Measurements from ENCODE around the gene MGAT4B.
"Not testable (repeated sequence)": the region's sequence is repeated elsewhere in the genome, so short reads cannot be mapped to it uniquely, and the experiment has no call there.

The MGAT4B gene

DNA sequence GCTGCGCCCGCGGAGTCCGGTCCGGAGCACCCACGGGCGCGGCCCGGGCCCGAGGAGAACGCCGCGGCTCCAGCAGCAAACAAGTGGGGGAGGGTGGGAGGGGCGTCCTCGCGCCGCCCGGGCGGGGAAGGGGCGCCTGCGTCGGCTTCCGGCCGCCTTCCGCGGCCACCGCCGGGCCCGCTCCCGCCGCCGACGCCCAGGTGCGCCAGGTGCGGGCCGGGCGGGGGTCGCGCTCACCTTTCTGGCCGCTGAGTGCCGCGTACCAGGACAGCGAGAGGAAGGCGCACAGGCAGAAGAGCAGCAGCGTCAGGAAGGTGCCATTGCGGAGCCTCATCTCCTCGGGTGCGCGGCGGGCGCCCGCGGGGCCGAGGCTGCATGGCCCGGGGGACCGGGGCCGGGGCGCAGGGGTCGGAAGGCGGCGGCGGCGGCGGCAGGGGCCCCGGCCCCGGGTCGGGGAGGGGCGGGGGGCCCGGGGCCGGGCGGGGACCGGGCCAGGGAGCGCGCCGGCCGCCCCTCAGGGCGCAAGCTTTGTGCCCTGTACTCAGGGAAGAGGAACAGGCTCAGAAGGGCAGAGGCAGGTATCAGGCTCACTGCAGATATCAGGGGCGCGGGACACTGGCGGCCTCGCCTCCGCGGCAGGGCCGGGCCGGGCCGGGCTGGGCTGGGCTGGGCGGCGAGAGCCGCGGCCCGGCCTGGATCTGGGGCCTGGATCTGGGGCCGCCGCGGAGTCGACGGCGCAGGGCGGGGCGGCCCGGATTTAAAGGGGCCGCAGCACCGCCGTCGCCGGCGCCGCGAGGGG is at the start of gene MGAT4B:
MGAT4B (minus strand) TSS at position 617 of the 799 bp plus-strand sequence; CDS start at position 334, 283 bp downstream.
- DNase-seq: peak; percentile 71

DNA sequence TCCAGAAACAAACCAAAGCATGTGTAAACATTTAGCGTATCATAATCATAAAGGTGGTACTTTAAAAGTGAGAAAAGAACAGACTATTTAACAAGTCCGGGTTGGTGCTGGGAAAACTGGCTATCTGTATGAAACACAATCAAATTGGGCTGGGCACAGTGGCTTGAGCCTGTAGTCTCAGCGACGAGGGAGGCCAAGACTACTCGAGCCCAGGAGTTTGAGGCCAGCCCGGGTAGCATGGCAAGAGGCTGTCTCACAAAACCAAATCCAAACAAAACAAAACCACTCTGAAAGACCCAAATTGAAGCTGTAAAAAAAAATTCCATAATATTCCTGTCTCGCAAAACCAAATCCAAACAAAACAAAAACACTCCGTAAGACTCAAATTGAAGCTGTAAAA is 47.7 kb upstream of the MGAT4B start:
- DNase-seq: no peak

DNA sequence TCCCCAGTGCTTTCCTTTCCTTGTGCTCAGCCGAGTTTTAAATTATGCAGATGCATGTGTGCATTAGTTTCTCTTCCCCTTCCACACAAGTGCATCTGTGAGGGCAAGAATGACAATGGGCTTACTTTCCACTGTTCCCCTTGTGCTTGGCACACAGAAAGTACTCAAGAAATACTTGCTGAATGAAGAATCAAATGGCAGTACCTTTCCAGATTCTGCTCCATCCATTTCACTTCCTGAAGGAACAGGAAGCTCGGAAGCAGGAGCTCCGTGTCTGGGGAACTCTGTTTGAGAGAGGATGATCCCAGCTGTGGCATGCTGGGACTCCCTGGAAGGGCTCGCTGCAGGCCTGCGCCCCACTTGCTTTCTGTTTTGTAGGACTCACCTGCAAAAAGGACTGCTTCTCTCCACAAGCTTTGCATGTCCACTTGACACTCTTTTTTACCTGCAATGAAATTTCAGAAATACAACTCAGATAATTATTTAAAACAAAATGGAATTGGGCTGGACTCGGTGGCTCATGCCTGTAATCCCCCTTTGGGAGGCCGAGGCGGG is 46.4 kb upstream of the MGAT4B start:
- no peak for DNase-seq

GRCh38 chr5:179841621-179842020 is 35.0 kb upstream of the MGAT4B start:
- no peak for DNase-seq

DNA sequence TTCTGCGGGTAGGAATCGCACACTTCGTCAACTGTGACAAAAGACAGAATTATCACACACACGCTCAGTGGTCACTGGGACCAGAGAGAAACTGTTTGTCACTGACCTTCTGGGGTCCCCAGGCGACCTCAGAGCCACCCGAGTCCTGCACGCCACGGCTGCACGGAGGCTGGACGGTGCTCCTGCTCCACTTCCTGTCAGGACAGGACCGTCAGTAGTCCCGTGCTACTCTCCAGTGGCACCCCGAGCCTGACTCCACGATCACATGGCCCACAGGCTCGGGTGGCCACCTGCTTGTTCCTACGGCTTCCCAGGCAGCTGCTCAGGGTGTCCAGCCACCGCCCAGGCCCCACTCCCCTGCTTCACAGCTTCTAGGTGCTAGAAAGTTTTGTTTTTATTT is 34.1 kb upstream of the MGAT4B start:
- no peak for DNase-seq

DNA sequence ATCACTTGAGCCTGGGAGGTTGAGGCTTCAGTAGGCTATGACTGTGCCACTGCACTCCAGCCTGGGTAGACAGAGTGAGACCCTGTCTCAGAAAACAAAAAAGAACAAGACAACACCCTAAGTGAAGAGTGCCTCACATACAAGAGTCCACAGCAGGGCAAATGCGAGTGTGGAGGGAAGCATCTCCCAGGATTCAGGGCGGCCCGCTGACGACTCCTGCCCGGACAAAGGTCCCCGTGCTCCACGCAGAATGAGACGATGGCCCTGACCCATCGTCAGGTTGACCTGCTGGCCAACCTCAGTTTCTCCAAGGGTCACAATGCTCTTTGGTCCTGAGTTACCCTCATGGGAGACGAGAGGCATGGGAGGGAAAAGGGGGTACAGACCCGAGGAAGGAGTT is 33.7 kb upstream of the MGAT4B start:
- DNase-seq: no peak

DNA sequence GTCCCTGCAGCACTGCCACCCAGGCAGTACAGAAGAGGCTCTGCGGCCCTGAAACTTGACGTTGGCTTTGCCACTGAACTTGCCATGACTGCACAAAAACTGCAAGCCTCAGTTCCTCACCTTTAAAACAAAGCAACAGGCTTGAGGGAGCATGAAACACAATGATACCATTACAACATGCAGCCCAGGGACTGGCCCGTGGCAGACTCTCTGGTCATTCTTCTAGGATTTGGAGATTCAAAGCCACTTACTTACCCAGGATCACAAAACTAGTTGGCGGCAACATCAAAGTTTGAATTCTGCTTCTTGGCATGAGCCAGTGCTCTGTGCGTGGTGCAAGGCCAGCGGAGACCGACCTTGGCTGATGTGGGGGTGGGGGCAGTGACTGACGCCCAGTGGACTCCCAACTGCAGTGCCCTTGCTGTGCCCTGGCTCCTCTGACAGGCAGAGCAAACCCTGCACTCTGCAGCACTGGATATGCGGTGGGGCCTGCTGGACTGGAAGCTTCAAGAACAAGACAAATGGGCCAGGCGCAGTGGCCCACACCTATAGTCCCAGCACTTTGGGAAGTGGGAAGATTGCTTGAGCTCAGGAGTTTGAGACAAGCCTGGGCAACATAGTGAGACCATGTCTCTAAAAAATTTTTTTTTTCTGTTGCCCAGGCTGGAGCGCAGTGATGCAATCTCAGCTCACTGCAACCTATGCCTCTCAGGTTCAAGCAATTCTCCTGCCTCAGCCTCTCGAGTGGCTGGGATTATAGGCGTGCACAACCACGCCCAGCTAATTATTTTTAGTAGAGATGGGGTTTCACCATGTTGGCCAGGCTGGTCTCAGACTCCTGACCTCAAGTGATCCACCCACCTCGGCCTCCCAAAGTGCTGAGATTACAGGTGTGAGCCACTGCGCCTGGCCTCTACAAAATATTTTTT is 32.9 kb upstream of the MGAT4B start:
- no peak for DNase-seq

DNA sequence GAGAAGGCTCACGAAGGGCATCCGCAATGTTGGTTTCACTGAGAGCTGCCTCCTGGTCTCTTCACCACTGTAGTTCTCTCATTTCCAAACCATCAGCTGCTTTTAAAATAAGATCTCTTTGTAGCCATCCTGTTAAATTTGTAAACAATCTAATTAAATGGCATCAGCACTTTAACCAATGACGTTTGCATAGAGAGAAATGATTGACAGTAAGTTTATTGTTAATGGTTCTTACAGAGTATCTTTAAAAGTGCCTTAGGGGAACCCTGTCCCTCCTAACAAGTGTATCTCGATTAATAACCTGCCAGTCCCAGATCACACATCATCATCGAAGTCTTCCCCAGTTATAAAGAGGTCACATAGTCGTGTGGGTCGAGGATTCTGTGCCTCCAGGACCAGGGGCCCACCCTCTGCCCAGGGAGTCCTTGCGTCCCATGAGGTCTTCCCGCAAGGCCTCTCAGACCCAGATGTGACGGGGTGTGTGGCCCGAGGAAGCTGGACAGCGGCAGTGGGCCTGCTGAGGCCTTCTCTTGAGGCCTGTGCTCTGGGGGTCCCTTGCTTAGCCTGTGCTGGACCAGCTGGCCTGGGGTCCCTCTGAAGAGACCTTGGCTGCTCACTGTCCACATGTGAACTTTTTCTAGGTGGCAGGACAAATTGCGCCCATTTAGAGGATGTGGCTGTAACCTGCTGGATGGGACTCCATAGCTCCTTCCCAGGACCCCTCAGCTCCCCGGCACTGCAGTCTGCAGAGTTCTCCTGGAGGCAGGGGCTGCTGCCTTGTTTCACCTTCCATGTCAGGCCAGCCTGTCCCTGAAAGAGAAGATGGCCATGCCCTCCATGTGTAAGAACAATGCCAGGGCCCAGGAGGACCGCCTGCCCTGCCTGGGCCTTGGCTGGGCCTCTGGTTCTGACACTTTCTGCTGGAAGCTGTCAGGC is 30.7 kb upstream of the MGAT4B start:
- DNase-seq: no peak

DNA sequence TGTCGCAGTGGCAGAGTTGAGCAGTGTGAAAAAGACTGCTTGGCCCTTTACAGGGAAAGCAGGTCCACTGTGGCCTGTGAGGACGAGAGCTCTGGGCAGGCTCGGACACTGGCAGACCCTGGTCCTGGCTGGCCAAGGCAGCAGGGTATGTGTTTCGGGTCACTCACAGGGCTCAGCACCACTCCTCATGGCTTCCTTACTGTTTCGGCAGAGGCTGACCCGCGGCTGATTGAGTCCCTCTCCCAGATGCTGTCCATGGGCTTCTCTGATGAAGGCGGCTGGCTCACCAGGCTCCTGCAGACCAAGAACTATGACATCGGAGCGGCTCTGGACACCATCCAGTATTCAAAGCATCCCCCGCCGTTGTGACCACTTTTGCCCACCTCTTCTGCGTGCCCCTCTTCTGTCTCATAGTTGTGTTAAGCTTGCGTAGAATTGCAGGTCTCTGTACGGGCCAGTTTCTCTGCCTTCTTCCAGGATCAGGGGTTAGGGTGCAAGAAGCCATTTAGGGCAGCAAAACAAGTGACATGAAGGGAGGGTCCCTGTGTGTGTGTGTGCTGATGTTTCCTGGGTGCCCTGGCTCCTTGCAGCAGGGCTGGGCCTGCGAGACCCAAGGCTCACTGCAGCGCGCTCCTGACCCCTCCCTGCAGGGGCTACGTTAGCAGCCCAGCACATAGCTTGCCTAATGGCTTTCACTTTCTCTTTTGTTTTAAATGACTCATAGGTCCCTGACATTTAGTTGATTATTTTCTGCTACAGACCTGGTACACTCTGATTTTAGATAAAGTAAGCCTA is 29.8 kb upstream of the MGAT4B start:
- DNase-seq: peak; percentile 68

DNA sequence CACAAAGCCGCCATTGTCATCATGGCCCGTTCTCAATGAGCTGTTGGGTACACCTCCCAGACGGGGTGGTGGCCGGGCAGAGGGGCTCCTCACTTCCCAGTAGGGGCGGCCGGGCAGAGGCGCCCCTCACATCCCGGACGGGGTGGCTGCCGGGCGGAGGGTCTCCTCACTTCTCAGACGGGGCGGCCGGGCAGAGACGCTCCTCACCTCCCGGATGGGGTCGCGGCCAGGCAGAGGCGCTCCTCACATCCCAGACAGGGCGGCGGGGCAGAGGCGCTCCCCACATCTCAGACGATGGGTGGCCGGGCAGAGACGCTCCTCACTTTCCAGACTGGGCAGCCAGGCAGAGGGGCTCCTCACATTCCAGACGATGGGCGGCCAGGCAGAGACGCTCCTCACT is 28.2 kb upstream of the MGAT4B start:
- not testable (repeated sequence) for DNase-seq

DNA sequence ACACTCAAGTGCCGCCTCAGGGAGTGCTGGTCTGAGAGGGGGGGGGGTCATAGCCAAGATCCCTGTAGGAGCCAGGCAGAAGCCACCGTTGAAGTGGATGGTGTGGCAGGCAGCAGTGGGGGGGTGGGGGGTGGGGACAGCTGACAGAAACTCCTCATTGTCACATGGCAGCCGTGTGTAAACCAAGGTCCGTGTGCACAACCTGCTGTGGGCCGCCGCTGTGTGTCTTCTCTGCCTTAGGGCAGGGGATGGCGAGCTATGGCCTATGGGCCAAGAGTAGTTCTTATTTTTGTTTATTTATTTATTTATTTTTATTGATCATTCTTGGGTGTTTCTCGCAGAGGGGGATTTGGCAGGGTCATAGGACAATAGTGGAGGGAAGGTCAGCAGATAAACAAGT is 27.5 kb upstream of the MGAT4B start:
- no peak for DNase-seq

GRCh38 chr5:179833709-179834070 is 27.0 kb upstream of the MGAT4B start:
- DNase-seq: no peak

DNA sequence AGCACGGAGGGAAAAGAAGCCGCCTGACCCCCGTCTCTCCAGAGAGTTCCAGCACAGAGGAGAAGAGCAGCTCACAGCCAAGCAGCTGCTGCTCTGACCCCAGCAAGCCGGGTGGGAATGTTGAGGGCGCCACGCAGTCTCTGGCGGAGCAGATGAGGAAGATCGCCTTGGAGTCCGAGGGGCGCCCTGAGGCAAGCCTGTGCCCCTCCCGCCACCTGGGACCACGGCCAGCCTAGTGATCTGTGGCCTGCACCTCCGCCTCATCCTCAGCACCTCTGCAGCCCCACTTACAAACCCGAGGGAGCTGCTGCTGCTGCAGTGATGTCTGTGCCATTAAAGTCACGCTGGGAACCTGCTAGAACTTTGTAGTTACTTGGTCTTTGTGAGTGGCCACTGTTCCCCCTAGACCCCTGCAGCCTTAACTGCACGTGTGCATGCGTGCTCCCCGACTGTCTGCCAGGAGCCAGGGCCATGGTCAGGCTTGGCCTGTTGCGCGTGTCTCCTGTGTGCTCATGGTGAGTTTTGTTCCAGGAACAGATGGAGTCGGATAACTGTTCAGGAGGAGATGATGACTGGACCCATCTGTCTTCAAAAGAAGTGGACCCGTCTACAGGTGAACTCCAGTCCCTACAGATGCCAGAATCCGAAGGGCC is 26.5 kb upstream of the MGAT4B start:
- DNase-seq: no peak

DNA sequence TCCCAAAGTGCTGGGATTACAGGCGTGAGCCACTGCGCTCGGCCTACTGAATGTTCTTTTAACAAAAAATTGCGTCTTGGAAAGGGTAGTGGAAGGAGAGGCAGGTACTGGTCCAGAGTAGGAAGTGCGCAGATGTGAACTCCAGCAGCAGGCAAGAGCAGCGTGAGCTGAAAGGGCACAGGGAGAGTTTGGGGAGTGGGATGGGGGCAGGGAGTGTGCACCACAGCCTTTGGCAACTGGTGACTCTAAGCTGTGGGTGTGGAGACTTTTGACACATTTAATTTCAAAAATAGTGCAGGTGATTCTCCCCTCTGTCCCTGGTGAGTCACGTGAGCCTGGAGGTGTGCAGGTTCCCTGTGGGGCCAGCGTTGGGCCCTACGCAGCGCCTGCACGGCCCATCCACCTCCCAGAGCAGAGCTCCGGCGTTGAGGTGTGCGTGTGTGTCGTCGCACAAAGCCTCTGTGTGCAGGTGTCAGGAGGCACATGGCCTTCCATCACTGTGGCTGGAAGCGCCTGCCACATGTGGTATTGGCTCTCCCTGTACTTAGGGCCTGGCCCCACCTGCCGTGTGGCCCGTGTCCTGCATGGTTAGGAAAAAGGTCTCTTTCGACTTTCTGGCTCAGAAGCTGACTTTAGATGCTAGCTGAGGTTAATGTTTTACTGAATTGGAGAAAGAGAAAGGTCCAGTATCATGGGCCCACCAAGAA is 25.5 kb upstream of the MGAT4B start:
- no peak for DNase-seq

- DNase-seq: no peak
Observed at GRCh38 chr5:179830818-179831468, 24.3 kb upstream of the MGAT4B start.

- no peak for DNase-seq
Observed at GRCh38 chr5:179829732-179830435, 23.2 kb upstream of the MGAT4B start.

GRCh38 chr5:179828756-179829421 is 22.2 kb upstream of the MGAT4B start:
- no peak for DNase-seq

- peak; percentile 76 for DNase-seq
Observed at GRCh38 chr5:179827680-179828079, 21.0 kb upstream of the MGAT4B start.

Measured in activated CD4-positive, alpha-beta T cell treated with anti-CD3 and anti-CD28 coated beads for 48 hours (primary cell).